Neuronal stem cell (in vitro differentiated cells): Measurements from ENCODE around the gene TMEM164.

Source experiments
- DNase-seq: peaks from one replicate; pipeline ENCODE4 v3.0.0-alpha.2; 2013; ENCODE audit warnings: low spot score
- H2AFZ ChIP-seq: one replicate; pipeline ENCODE4 v1.6.1; 2013; ENCODE audit warnings: mild to moderate bottlenecking, low read length, inconsistent platforms
- H2AK5ac ChIP-seq: 2 replicates; pipeline ENCODE4 v1.6.1; 2013; ENCODE audit warnings: low read depth, mild to moderate bottlenecking, inconsistent platforms, low read length, moderate library complexity, mixed read lengths
- H2BK120ac ChIP-seq: 2 replicates; pipeline ENCODE4 v1.6.1; 2013; ENCODE audit warnings: low read depth, mild to moderate bottlenecking, inconsistent platforms, low read length, moderate library complexity, mixed read lengths
- H2BK12ac ChIP-seq: one replicate; pipeline ENCODE4 v1.6.1; 2013; ENCODE audit warnings: low read length, inconsistent platforms
- H2BK15ac ChIP-seq: 2 replicates; pipeline ENCODE4 v1.6.1; 2013; ENCODE audit warnings: mild to moderate bottlenecking, low read length, inconsistent platforms, mixed read lengths
- H2BK5ac ChIP-seq: one replicate; pipeline ENCODE4 v1.6.1; 2013; ENCODE audit warnings: inconsistent platforms, mild to moderate bottlenecking, low read length, moderate library complexity
- H3K14ac ChIP-seq: one replicate; pipeline ENCODE4 v1.6.1; 2013; ENCODE audit warnings: low read length, inconsistent platforms
- H3K18ac ChIP-seq: 2 replicates; pipeline ENCODE4 v1.6.1; 2013; ENCODE audit warnings: low read length, inconsistent platforms
- H3K23ac ChIP-seq: 2 replicates; pipeline ENCODE4 v1.6.1; 2013; ENCODE audit warnings: low read depth, mild to moderate bottlenecking, mixed read lengths, low read length, inconsistent platforms; ENCODE audit not compliant: poor library complexity
- H3K27ac ChIP-seq: replicated peaks from 3 replicates; pipeline ENCODE4 v1.5.1; 2013; ENCODE audit warnings: low read length, inconsistent platforms
- H3K27me3 ChIP-seq, 3 experiments: 2 replicates each; pipeline ENCODE4 v1.6.1; 2013; ENCODE audit warnings: low read length in 3 of 3, mild to moderate bottlenecking in 2 of 3, inconsistent platforms in 1 of 3, low read depth in 1 of 3, mixed read lengths in 1 of 3, moderate library complexity in 1 of 3; ENCODE audit not compliant: control insufficient read depth in 3 of 3, insufficient read depth in 3 of 3
- H3K36me3 ChIP-seq, 2 donors: replicated peaks in 1 of 2; 2 replicates each; pipeline ENCODE4 v1.6.1; 2013; ENCODE audit warnings: low read length in 2 of 2; ENCODE audit not compliant: control insufficient read depth in 2 of 2, insufficient read depth in 2 of 2
- H3K4ac ChIP-seq: 2 replicates; pipeline ENCODE4 v1.6.1; 2013; ENCODE audit warnings: inconsistent platforms, mild to moderate bottlenecking, low read length, moderate library complexity
- H3K4me1 ChIP-seq, 2 donors: 1 replicate in 1 of 2; 2 replicates in 1 of 2; pipeline ENCODE4 v1.6.1; 2013; ENCODE audit warnings: low read length in 2 of 2, low read depth in 1 of 2; ENCODE audit not compliant: control insufficient read depth in 2 of 2, insufficient read depth in 1 of 2
- H3K4me2 ChIP-seq: one replicate; pipeline ENCODE4 v1.6.1; 2013; ENCODE audit warnings: mild to moderate bottlenecking, low read length, inconsistent platforms; ENCODE audit not compliant: insufficient read depth, poor library complexity, severe bottlenecking
- H3K4me3 ChIP-seq, 2 donors: 2 replicates each; pipeline ENCODE4 v1.5.1; 2013; ENCODE audit warnings: low read length in 2 of 2, mild to moderate bottlenecking in 2 of 2, inconsistent platforms in 1 of 2, moderate library complexity in 1 of 2
- H3K79me1 ChIP-seq: one replicate; pipeline ENCODE4 v1.6.1; 2013; ENCODE audit warnings: low read depth, mild to moderate bottlenecking, inconsistent platforms, low read length, moderate library complexity
- H3K9ac ChIP-seq: one replicate; pipeline ENCODE4 v1.6.1; 2013; ENCODE audit warnings: mild to moderate bottlenecking, low read depth, low read length, inconsistent platforms; ENCODE audit not compliant: poor library complexity
- H3K9me3 ChIP-seq, 2 donors: replicated peaks in 1 of 2; 2 replicates each; pipeline versions ENCODE3 to v1.6.1; 2013; ENCODE audit warnings: low read length in 2 of 2, mild to moderate bottlenecking in 2 of 2, inconsistent platforms in 1 of 2, low read depth in 1 of 2, mixed read lengths in 1 of 2, moderate library complexity in 1 of 2; ENCODE audit not compliant: control insufficient read depth in 2 of 2, insufficient read depth in 1 of 2
- H4K8ac ChIP-seq: one replicate; pipeline ENCODE4 v1.6.1; 2013; ENCODE audit warnings: low read depth, mild to moderate bottlenecking, inconsistent platforms, low read length, moderate library complexity
- H4K91ac ChIP-seq: one replicate; pipeline ENCODE4 v1.6.1; 2013; ENCODE audit warnings: low read length, low read depth, mild to moderate bottlenecking, inconsistent platforms; ENCODE audit not compliant: poor library complexity
- WGBS, 2 donors: extraction: QIAGEN DNeasy Blood & Tissue Kit; methylation state at CpG; one replicate each; pipeline ENCODE4 v1.1.7; 2013; ENCODE audit warnings: missing lambda C conversion rate in 2 of 2, mixed read lengths in 1 of 2; ENCODE audit not compliant: insufficient read length in 2 of 2, insufficient replicate concordance in 1 of 2; ENCODE audit errors: extremely low coverage in 2 of 2; 5-methylcytosine and 5-hydroxymethylcytosine counted together

Gene TMEM164

DNA sequence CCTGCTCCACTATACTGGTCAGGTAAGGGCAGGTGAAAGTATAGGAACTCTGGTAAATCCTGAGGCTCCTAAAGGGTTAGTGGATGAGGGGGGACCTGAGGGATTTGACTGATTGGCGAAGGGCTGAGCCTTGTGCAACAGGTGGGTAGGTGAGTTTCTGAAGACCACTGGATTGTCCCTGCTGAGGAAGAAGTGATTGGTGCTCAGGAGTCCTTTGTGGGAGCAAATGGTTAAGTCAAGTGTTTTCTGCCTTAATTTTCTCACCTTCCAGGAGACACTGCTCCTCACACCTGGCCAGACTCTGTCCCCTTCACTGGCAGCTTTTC lies 158.4 kb downstream of the TMEM164 start:
- H3K4ac ChIP-seq = no peak overlapping the region
- H4K91ac ChIP-seq = no peak overlapping the region
- H3K27me3 ChIP-seq = no peaks in the 10 kb centered on the region
- H3K23ac ChIP-seq = no peak overlapping the region
- no peak overlapping the region for H4K8ac ChIP-seq
- peaks cover 0 to 2% of the 10 kb centered on the region in 2 donors for H3K4me1 ChIP-seq
- H3K27ac ChIP-seq = no peak overlapping the region
- H2BK12ac ChIP-seq = no peak overlapping the region
- no peak overlapping the region for H2BK120ac ChIP-seq
- no peak overlapping the region for H2BK5ac ChIP-seq
- no CpG with 5 or more reads among the region's 1 CpG for WGBS, 2 donors
- H3K18ac ChIP-seq = no peak overlapping the region
- no peaks in the 10 kb centered on the region for H3K36me3 ChIP-seq
- H3K4me2 ChIP-seq = no peak overlapping the region
- no peaks in the 10 kb centered on the region for H3K9me3 ChIP-seq
- H2BK15ac ChIP-seq = no peak overlapping the region
- H3K79me1 ChIP-seq = peaks cover 1% of the 10 kb centered on the region
- H3K14ac ChIP-seq = no peak overlapping the region
- no peak overlapping the region for H2AK5ac ChIP-seq
- no peak overlapping the region for H2AFZ ChIP-seq
- H3K4me3 ChIP-seq = no peak overlapping the region
- DNase-seq = no peak
- no peak overlapping the region for H3K9ac ChIP-seq

GRCh38 chrX:110162131-110162530 lies 159.2 kb downstream of the TMEM164 start:
- no peak overlapping the region for H4K91ac ChIP-seq
- H3K9ac ChIP-seq = no peak overlapping the region
- H3K4me3 ChIP-seq = no peak overlapping the region
- H2BK5ac ChIP-seq = no peak overlapping the region
- H3K4me2 ChIP-seq = no peak overlapping the region
- peaks cover 1% of the 10 kb centered on the region for H3K79me1 ChIP-seq
- no peaks in the 10 kb centered on the region for H3K9me3 ChIP-seq
- H3K4ac ChIP-seq = no peak overlapping the region
- no peaks in the 10 kb centered on the region for H3K36me3 ChIP-seq
- peaks cover 0 to 2% of the 10 kb centered on the region in 2 donors for H3K4me1 ChIP-seq
- no peak overlapping the region for H2BK12ac ChIP-seq
- H2BK120ac ChIP-seq = no peak overlapping the region
- no peak overlapping the region for H3K18ac ChIP-seq
- H2BK15ac ChIP-seq = no peak overlapping the region
- H2AFZ ChIP-seq = no peak overlapping the region
- no peak overlapping the region for H3K14ac ChIP-seq
- no peaks in the 10 kb centered on the region for H3K27me3 ChIP-seq
- no CpG with 5 or more reads among the region's 1 CpG for WGBS, 2 donors
- DNase-seq = no peak
- H3K23ac ChIP-seq = no peak overlapping the region
- no peak overlapping the region for H4K8ac ChIP-seq
- no peak overlapping the region for H3K27ac ChIP-seq
- H2AK5ac ChIP-seq = no peak overlapping the region

DNA sequence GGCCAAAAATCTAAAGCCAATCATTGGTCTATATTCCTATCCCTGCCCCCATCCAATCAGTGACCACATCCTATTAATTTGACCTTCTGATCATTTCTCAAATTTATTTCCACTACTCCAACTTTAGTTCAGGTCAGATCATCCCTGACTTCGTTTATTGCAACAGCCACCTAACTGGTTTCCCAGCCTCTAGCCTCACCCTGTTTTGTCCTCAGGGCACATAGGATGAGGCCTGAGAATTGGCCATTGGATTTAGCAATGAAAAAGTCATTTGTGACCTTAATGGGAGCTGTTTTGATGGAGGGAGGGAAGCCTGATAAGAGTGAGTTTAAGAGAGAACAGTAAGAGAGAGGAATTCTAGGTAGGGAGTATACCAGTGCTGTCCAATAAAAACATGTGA lies 160.0 kb downstream of the TMEM164 start:
- no peaks in the 10 kb centered on the region for H3K9me3 ChIP-seq
- no peak for DNase-seq
- no peak overlapping the region for H3K4ac ChIP-seq
- no peak overlapping the region for H2BK5ac ChIP-seq
- no peak overlapping the region for H2BK120ac ChIP-seq
- peaks cover 1% of the 10 kb centered on the region for H3K79me1 ChIP-seq
- no peak overlapping the region for H4K8ac ChIP-seq
- no CpG with 5 or more reads among the region's 1 CpG for WGBS, 2 donors
- no peak overlapping the region for H3K14ac ChIP-seq
- H3K23ac ChIP-seq = no peak overlapping the region
- no peak overlapping the region for H3K27ac ChIP-seq
- H2BK12ac ChIP-seq = no peak overlapping the region
- H2BK15ac ChIP-seq = no peak overlapping the region
- no peak overlapping the region for H3K9ac ChIP-seq
- H3K4me2 ChIP-seq = no peak overlapping the region
- no peak overlapping the region for H4K91ac ChIP-seq
- no peak overlapping the region for H3K18ac ChIP-seq
- H3K36me3 ChIP-seq = no peaks in the 10 kb centered on the region
- H2AK5ac ChIP-seq = no peak overlapping the region
- H3K27me3 ChIP-seq = no peaks in the 10 kb centered on the region
- H3K4me1 ChIP-seq = peaks cover 0 to 2% of the 10 kb centered on the region in 2 donors
- H2AFZ ChIP-seq = no peak overlapping the region
- H3K4me3 ChIP-seq = no peak overlapping the region

DNA sequence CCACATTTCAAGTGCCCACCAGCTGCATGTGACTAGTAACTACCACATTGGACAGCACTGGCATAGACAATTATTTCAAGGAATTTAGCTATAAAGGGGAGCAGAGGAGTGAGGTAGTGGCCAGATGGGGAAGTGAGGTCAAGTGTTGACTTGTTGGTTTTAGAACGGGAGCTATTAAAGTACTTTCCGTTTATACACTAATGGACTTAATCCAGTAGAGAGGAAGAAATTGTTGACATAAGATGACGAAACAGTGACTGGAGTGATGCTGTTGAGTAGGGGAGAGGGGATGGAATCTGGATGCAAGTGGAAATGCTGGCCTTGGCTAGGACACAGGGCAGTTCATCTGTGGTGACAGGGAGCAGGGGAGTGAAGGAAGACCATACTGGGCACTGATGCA lies 160.6 kb downstream of the TMEM164 start:
- Histone ChIP-seq H2BK5ac (no peak overlapping the region), H3K4me1 (peaks cover 0 to 2% of the 10 kb centered on the region in 2 donors), H3K27me3 (no peaks in the 10 kb centered on the region), H3K36me3 (no peaks in the 10 kb centered on the region), H3K4me3 (no peak overlapping the region), H2AK5ac (no peak overlapping the region), H2AFZ (no peak overlapping the region), H3K79me1 (peaks cover 1% of the 10 kb centered on the region), H3K9ac (no peak overlapping the region), H2BK15ac (no peak overlapping the region), H2BK12ac (no peak overlapping the region), H3K23ac (no peak overlapping the region), H3K18ac (no peak overlapping the region), H3K9me3 (no peaks in the 10 kb centered on the region), H3K4ac (no peak overlapping the region), H3K14ac (no peak overlapping the region), H2BK120ac (no peak overlapping the region), H3K27ac (no peak overlapping the region), H3K4me2 (no peak overlapping the region), H4K8ac (no peak overlapping the region), H4K91ac (no peak overlapping the region)
- DNase-seq = no peak
- WGBS, 2 donors = no CpG with 5 or more reads among the region's 3 CpGs
